Stomach (tissue), 9 donors: Measurements from ENCODE around the gene CLCN3. TPM values are rescaled to one million over a fixed set of nuclear protein-coding genes. Genes with fewer than 3 reads are reported as not detected.

ENCODE experiments used
- DNase-seq, 2 donors: peaks; one replicate each; pipeline versions ENCODE4 v3.0.0 to v3.0.0-alpha.2; 2013 to 2019
- H3K27ac ChIP-seq, 5 donors: fragments of 200-600 bp in 4 of 5; sonication (generic) in 4 of 5; one replicate each; pipeline ENCODE4 v1.5.1; 2013 to 2019; ENCODE audit warnings: mild to moderate bottlenecking in 1 of 5, moderate library complexity in 1 of 5
- H3K27me3 ChIP-seq, 3 donors: fragments of 200-600 bp; sonication (generic); one replicate each; pipeline ENCODE4 v1.5.1; 2017 to 2019; ENCODE audit warnings: mixed run types in 1 of 3
- H3K36me3 ChIP-seq, 4 donors: fragments of 200-600 bp; sonication (generic); 1 replicate in 3 of 4; 2 replicates in 1 of 4; pipeline ENCODE4 v1.5.1; 2016 to 2019
- H3K4me1 ChIP-seq, 4 donors: fragments of 200-600 bp; sonication (generic); one replicate each; pipeline ENCODE4 v1.5.1; 2016 to 2019
- H3K4me3 ChIP-seq, 4 donors: fragments of 200-600 bp; sonication (generic) in 3 of 4; one replicate each; pipeline ENCODE4 v1.5.1; 2016 to 2019; ENCODE audit warnings: mild to moderate bottlenecking in 1 of 4
- H3K9me3 ChIP-seq, 4 donors: fragments of 200-600 bp; sonication (generic); one replicate each; pipeline ENCODE4 v1.5.1; 2016 to 2019
- EP300 ChIP-seq: sonication (generic); formaldehyde crosslinking; IDR thresholded peaks from one replicate; pipeline ENCODE4 v1.6.1; 2017; ENCODE audit warnings: antibody characterized with exemption
- POLR2A ChIP-seq, 4 donors: fragments of 450-650 bp; IDR thresholded peaks; one replicate each; pipeline ENCODE4 v1.6.1; 2016; ENCODE audit warnings: antibody characterized with exemption in 4 of 4, control low read depth in 2 of 4, mild to moderate bottlenecking in 1 of 4, moderate library complexity in 1 of 4
- POLR2AphosphoS5 ChIP-seq, 3 donors: sonication (generic); formaldehyde crosslinking; IDR thresholded peaks; one replicate each; pipeline ENCODE4 v1.6.1; 2016; ENCODE audit warnings: antibody characterized with exemption in 3 of 3
- WGBS, 5 donors: extraction: QIAGEN DNeasy Blood & Tissue Kit in 3 of 5; methylation state at CpG; one replicate each; pipeline versions ENCODE4 v1.1.5 to v1.1.7; 2013 to 2018; 5-methylcytosine and 5-hydroxymethylcytosine counted together
- intact Hi-C: fragments of 100-400 bp; cut with DNase I; formaldehyde crosslinking; loops from one replicate; pipeline ENCODE4 v1.15.1; 2023; ENCODE audit warnings: low total_unique reads
- polyA plus RNA-seq, 3 donors: library from polyadenylated mRNA; stranded (reverse); fragments of 200-250 nt; gene quantifications; one replicate each; pipeline ENCODE4 v1.2.3, GENCODE V29; 2013
- total RNA-seq, 5 donors: library from RNA; depleted of rRNA; stranded (reverse); fragments of >200 nt; gene quantifications; one replicate each; pipeline versions ENCODE4 v1.1.0 to v1.2.3, GENCODE V29; 2014 to 2016
- TF ChIP-seq, protein P1 (sequence below), 7 experiments: fragments of 450-650 bp in 4 of 7; fragments of 200-600 bp in 3 of 7; sonication (generic) in 3 of 7; IDR thresholded peaks; one replicate each; pipeline ENCODE4 v1.5.1; 2016 to 2019; ENCODE audit warnings: antibody characterized with exemption in 7 of 7, control low read depth in 2 of 7, mild to moderate bottlenecking in 1 of 7
- donor health status: healthy with polysubstance abuse.
- donor health status: Bipolar disorder and iron deficiency.
- donor health status: healthy.

The CLCN3 gene
- total and polyA plus RNA-seq, 8 donors = 2.3 to 228 (median 8.9) TPM

GRCh38 chr4:169689681-169690080 is 69.3 kb downstream of the CLCN3 start:
- 94 to 100% (median 98%) methylated on average over 1 of the region's 1 CpG for WGBS, 5 donors
- intact Hi-C loops = no loop called here

DNA sequence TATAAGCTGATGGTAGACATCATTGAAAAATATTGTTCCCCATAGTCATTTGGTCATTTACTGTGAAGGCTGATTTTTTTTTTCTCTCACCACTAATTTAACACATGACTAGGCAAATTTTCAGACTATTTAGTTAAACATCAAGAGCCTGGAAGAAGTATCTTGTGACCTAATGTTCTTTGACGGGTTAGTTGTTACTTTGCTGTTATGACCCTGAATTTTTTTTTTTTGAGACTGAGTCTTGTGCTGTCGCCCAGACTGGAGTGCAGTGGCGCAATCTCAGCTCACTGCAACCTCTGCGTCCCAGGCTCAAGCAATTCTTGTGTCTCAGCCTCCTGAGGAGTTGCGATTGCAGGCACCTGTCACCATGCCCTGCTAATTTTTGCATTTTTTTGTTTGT is 70.4 kb downstream of the CLCN3 start:
- 85 to 96% (median 94%) methylated on average over 5 of the region's 5 CpGs for WGBS, 5 donors
- intact Hi-C loops = no loop called here
- no peak for DNase-seq
- Histone ChIP-seq H3K36me3 (peaks cover 0 to 51% (median 34%) of the 10 kb centered on the region in 4 donors), H3K4me1 (no peaks in the 10 kb centered on the region), H3K4me3 (no peak overlapping the region), H3K27ac (no peak overlapping the region), H3K9me3 (no peaks in the 10 kb centered on the region), H3K27me3 (no peaks in the 10 kb centered on the region)
- no peak for TF ChIP-seq POLR2AphosphoS5 (IDR thresholded peaks at IDR 0.05)
- TF ChIP-seq, protein P1, sequence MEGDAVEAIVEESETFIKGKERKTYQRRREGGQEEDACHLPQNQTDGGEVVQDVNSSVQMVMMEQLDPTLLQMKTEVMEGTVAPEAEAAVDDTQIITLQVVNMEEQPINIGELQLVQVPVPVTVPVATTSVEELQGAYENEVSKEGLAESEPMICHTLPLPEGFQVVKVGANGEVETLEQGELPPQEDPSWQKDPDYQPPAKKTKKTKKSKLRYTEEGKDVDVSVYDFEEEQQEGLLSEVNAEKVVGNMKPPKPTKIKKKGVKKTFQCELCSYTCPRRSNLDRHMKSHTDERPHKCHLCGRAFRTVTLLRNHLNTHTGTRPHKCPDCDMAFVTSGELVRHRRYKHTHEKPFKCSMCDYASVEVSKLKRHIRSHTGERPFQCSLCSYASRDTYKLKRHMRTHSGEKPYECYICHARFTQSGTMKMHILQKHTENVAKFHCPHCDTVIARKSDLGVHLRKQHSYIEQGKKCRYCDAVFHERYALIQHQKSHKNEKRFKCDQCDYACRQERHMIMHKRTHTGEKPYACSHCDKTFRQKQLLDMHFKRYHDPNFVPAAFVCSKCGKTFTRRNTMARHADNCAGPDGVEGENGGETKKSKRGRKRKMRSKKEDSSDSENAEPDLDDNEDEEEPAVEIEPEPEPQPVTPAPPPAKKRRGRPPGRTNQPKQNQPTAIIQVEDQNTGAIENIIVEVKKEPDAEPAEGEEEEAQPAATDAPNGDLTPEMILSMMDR (IDR thresholded peaks at IDR 0.05) = no peak
- TF ChIP-seq EP300 = no peak
- no peak for TF ChIP-seq POLR2A (IDR thresholded peaks at IDR 0.05)

More at GRCh38 chr4:169689681-169690080, 69.3 kb downstream of the CLCN3 start:
- H3K27me3 ChIP-seq = no peaks in the 10 kb centered on the region
- peaks cover 0 to 52% (median 34%) of the 10 kb centered on the region in 4 donors for H3K36me3 ChIP-seq
- no peaks in the 10 kb centered on the region for H3K9me3 ChIP-seq
- H3K4me1 ChIP-seq = no peaks in the 10 kb centered on the region
- no peak overlapping the region for H3K27ac ChIP-seq
- TF ChIP-seq EP300 (no peak), POLR2A (IDR thresholded peaks at IDR 0.05) (no peak), POLR2AphosphoS5 (IDR thresholded peaks at IDR 0.05) (no peak)
- TF ChIP-seq, protein P1 (IDR thresholded peaks at IDR 0.05) = no peak
- H3K4me3 ChIP-seq = no peak overlapping the region
- DNase-seq = no peak

- Histone ChIP-seq H3K27ac (no peak overlapping the region), H3K4me3 (no peak overlapping the region), H3K27me3 (no peaks in the 10 kb centered on the region), H3K4me1 (no peaks in the 10 kb centered on the region), H3K36me3 (peaks cover 7 to 68% (median 61%) of the 10 kb centered on the region in 4 donors), H3K9me3 (no peaks in the 10 kb centered on the region)
- no peak for DNase-seq
- TF ChIP-seq, protein P1 (IDR thresholded peaks at IDR 0.05) = no peak
- TF ChIP-seq POLR2AphosphoS5 (IDR thresholded peaks at IDR 0.05) (no peak), EP300 (no peak), POLR2A (IDR thresholded peaks at IDR 0.05) (no peak)
- intact Hi-C loops = no loop called here
- 94 to 98% (median 97%) methylated on average over 5 of the region's 5 CpGs for WGBS, 5 donors
Observed at GRCh38 chr4:169698331-169698730, 78.0 kb downstream of the CLCN3 start.

GRCh38 chr4:169707958-169708643 is 87.7 kb downstream of the CLCN3 start:
- TF ChIP-seq, protein P1 (IDR thresholded peaks at IDR 0.05) = no peak
- TF ChIP-seq EP300 = no peak
- no peak for TF ChIP-seq POLR2A (IDR thresholded peaks at IDR 0.05)
- no peak for TF ChIP-seq POLR2AphosphoS5 (IDR thresholded peaks at IDR 0.05)

More at GRCh38 chr4:169707958-169708643, 87.7 kb downstream of the CLCN3 start:
- 76 to 94% (median 89%) methylated on average over 2 of the region's 2 CpGs for WGBS, 5 donors
- H3K4me1 ChIP-seq = no peaks in the 10 kb centered on the region
- H3K27me3 ChIP-seq = no peaks in the 10 kb centered on the region
- no peaks in the 10 kb centered on the region for H3K9me3 ChIP-seq
- no peak overlapping the region for H3K27ac ChIP-seq
- peaks cover 3 to 48% (median 31%) of the 10 kb centered on the region in 4 donors for H3K36me3 ChIP-seq
- no peak for DNase-seq
- H3K4me3 ChIP-seq = no peak overlapping the region
- intact Hi-C loops = no loop called here
